Activated gamma-delta T cell treated with anti-CD3 and anti-CD28 coated beads, Interleukin-2, amount 50 U/mL, for 16 hours (primary cell): ENCODE measurements around the gene SYCP3.
A peak's percentile ranks its signal among the peaks of the same experiment; 100 is the strongest.
"Not testable (repeated sequence)": the region's sequence is repeated elsewhere in the genome, so short reads cannot be mapped to it uniquely, and the experiment has no call there.

Experiments used
- DNase-seq: peaks from one replicate; pipeline ENCODE4 v3.0.0-alpha.2; 2020; ENCODE audit warnings: low read depth

SYCP3 gene

DNA sequence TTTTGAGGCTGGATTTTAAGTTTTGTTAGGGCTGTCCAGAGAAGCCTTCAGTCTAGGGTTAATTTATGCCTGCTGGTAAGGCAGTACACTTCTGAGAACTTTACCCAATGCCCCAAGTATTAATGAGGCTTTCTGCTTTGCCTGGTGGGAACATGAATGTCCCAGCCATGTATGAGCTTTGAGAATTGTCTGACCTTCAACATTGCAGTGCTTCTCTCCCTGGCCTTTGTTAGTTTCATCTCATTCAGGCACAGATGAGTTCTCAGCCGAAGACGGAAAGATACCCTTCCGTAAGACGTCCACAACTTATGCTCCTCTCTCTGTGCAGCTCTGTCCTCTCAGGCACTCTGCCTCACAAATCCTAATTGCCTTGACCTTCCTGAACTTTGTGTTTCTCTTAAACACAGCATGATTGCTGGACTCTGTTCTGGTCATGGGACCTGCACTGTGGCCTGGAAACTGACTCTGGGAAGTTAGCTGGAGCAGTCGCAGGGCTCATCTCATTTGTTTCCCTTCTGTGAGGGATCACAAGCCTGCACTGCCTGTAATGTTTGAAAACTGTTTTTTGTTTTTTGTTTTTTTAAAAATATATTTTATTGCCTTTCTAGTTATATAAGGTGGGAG is 26.1 kb downstream of the SYCP3 start:
- DNase-seq, result no peak

DNA sequence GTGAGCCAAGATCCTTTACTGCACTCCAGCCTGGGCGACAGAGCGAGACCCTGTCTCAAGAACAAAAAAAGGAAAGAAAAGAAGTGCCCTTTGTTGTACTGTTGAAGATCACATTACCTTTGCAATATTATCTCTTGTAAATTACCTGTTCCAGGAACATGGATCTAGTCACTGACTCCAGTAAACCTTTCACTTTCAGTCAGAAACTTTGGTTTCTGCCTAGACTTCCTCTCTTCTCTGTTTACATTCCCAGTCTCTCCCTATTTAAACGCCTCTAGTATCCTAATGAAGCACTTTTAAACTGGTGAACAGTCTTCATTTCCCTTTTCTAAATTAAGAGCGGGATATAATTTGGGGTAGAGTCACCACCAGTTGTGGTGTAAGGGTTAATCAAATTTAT is 29.0 kb downstream of the SYCP3 start:
- no peak for DNase-seq

DNA sequence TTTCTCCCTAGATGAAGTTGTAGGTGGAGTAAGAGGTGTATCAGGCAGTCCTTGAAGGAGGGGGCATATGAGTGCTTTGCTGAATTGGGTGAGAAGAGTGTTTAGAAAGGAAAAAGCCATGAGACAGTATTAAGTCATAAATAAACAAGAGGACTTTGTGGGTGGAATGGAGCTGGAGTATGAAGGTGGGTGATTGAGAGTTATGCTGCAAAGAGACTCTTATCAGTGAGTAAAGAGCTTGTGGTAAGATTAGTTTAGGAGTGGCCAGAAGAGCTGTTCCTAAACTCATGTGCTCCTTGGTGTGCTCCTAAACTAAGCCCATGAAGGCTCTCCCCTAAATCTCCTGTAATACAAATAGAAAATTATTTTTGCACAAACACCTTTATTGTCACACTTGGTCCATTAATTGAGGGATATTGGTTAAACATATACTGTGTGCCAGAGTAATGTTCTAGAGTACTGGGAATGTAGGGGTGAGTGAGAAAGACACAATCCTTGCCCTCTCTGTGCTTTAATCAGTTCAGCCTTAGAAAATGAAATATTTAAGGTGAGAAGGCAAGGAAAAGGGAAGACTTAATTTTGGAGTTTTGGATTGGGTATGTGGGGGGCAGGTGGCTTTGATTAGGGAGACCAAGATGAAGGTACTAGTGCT is 32.0 kb downstream of the SYCP3 start:
- DNase-seq, result no peak

DNA sequence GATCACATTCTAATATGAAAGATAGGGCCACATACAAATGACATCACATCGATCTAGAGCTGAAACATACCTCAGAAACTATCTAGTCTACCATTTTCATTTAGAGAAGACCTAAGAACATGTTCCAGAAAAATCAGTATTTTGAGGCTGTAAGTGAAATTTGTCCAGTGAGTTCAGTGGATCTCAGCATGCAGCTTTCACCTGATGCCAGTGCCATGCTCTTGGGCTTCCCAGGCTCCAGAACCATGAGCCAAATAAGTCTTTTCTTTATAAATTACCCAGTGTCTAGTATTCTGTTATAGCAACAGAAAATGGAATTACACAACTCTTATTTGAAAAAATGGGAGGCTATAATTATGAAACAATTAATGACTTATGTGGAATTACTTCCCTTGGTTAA is 32.9 kb downstream of the SYCP3 start:
- no peak for DNase-seq

- DNase-seq, result no peak
These were observed 35.8 kb downstream of the SYCP3 start for GRCh38 chr12:101703487-101703886.

DNA sequence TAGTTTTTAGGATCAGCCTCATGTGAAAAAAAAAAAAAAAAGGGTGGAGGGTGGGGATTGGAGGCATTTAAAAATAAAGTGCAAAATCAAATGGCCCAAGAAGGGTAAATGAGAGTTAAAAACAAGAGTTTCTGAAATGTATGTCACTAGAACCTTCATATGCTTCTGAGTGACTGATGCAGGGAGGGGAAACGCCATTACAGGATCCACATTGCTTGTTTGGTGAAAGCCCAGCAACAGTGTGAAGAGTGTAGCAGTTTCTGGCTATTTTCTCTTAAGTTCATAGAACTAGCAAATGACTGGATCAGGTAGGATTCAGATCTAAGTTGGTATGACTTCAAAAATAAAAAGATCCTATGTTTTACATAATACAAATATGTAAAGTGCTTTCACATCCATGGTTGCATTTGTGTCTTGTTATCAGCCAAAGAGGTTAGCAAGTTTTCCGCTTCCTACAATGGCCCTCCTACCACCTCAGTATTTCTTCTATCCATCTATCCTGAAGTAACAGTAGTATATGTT is 38.9 kb downstream of the SYCP3 start:
- no peak for DNase-seq

GRCh38 chr12:101698800-101699347 is 40.4 kb downstream of the SYCP3 start:
- DNase-seq, result no peak

DNA sequence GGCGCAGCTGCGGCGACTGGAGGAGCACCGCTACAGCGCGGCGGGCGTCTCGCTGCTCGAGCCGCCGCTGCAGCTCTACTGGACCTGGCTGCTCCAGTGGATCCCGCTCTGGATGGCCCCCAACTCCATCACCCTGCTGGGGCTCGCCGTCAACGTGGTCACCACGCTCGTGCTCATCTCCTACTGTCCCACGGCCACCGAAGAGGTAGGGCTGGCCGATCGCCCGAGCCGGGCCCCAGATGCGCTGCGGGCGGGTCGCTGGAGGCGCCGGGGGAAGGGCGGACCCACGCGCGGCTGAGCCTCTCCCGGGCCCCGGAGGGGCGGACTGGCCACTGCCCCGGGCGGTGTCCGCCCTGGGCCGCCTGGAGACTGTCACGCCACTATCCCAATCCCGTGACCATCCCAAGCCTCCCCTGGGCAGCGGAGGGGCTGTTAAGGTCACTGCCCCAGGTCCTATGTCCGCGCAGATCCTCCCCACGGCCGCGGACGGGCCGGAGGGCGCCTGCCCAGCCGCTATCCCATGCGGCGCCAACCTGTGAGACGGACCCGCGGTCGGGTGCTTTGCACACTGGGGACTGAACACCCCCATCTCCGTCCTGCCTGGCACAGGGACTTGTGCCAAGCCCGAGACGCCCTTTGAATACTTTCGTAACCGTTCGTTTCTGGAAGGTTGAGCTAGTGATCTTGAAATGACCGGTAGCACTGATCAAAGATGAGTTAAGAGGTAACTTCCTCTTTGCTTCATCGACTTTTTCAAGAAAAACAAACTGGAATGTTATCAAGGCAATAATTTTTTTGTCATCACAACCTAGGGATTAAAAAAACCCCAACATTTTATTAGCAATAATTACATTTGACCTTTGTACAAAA is 41.1 kb downstream of the SYCP3 start:
- no peak for DNase-seq

DNA sequence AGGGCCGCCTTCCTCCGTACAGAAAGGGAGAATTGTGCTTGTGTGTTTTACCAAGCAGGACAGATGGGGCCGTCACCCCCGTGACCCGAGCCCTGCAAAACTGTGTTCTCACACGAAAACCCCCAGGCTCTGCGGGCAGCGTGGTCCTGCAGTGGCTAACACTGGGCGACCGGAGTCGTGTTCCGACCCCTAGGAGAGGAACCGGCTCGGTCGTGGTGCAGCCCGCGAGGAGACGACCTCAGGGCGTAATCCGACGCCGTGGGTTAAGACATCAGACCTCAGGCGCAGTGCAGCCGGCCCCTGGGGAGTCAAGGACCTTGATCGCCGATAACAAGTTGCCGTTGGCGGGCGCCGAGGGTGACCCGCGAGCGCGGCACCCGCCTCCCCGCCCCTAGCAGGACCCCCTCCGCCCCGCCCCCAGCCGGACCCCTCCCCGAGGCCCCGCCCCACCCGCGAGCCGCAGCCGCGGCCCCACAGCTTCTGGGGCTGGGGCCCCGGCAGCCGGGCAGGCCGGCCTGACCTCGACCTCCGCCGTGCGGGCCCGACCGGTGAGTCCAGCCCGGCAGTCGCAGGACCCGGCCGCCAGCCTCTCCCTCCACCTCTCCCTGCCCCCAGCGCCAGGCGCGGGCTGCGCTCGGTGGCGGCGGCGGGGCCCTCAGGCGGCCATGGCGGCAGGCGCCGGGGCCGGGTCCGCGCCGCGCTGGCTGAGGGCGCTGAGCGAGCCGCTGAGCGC is 41.9 kb downstream of the SYCP3 start, which contains the start of gene CHPT1:
Gene CHPT1 (plus strand): TSS at position 444 of the 733 bp plus-strand sequence. CDS start 222 bp downstream, at position 666.
- DNase-seq, result peak; percentile 41

DNA sequence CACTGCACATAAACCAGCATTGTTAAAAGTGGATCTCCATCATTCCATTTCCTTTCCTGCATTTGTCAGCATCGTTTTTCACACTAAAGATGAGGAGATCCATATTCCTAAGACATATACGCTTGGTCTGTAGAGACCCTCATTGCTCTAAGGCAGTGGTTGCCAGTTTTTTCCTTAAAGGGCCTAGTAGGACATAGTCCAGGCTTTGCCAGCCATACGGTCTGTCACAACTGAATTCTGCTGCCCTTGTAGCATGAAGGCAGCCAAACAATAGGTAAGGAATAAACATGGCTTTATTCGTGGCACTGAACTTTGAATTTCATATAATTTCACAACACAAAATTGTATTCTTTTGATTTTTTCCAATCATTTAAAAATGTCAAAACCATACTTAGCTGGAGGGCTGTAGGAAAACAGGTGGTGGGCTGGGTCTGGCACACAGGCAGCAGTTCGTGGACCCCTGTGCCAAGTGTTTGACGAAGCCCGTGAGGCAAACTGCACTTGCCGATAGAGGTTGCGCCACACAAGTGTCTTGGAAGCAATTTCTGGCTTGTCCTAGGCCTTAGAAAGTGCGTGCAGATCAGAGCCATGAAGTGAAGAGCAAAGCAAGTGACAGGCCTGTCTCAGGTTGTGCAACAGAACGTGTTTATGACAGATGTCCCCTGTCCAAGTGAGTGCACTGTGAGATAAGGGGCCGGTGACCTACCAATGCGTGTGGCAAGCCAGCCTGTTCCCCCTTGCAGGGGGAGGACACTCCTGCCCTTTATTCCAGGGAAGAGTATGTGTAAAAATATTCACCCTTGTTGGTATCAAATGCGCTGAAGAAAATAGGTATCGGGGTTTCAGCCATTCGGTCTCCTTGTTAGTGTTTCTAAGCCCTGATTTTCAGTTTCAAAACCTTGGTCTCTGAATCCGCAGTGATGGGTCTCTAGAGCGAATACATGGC is 42.7 kb downstream of the SYCP3 start:
- DNase-seq, result no peak

- no peak for DNase-seq
These were observed 43.6 kb downstream of the SYCP3 start for GRCh38 chr12:101695706-101696105.

GRCh38 chr12:101694986-101695385 is 44.3 kb downstream of the SYCP3 start:
- DNase-seq, result no peak

GRCh38 chr12:101694297-101694848 is 44.9 kb downstream of the SYCP3 start:
- no peak for DNase-seq

DNA sequence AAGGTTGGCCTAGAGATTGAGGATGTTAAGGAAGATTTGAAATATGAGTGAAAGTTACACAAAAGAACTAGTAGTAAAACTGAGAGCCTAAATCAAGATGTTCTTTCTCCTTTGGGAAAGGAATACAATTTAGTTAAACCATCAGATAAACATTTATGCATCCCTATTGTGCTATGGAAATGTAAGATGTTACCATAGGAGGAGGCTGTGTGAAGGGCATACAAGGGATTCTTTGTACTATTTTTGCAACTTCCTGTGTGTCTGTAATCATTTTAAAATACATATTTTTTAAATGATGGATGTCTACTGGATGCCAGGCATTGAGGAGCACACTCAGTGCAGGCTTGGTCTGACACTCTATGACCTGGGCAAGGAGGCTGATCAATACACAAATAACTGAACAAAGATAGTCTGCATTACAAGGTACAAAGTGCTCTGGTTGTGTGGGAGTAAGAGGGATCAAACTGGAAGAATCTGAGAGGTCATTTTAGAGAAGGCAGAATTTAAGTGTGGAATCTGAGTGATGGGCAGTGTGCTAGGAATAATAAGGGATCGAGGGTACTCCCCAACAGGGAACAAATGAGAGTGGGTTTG is 47.7 kb downstream of the SYCP3 start:
- DNase-seq, result no peak

DNA sequence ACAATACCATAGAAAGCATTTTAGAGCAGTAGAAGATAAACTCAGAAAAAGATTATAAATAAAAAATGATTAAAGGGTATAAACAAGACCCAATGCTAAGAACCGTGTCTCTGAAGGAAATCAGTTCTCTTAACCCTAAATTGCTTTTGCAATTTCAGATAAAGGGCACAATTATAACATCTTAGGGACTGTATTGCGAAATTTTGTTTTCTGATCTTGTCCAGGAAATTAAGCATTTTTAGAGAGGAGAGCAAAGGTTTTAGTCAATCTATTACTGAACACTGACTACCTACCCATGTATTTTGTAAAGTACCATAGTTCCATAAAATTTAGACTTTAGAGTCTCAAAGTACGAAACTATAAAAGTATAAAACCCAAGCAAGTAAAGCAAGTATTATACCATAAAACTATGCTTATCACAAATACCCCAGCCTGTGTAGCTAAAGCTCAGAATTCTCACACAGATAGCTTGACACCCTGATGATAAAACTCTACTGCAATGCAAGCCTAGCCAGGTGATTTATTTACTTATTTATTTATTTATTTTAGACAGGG is 48.6 kb downstream of the SYCP3 start:
- no peak for DNase-seq

DNA sequence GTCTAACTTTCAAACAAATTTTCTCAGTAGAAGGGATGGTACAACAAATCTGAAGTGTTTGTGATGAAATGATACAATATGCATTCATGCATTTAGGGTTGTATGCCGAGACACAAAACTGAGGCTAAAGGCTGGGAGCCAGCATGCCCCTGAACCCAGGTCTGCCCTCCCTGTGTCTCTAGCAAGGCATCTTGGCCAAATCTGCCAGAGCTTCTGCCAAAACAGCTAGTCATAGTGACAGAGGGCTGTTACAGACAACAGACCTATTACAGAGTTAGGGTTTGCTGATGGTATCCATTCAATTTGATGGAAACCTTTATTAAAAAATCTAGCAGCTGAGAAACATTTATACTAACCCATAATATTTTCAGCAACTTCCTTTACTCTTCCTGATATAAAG is 53.1 kb downstream of the SYCP3 start:
- no peak for DNase-seq

GRCh38 chr12:101685092-101685491 is 54.2 kb downstream of the SYCP3 start:
- DNase-seq, result no peak

DNA sequence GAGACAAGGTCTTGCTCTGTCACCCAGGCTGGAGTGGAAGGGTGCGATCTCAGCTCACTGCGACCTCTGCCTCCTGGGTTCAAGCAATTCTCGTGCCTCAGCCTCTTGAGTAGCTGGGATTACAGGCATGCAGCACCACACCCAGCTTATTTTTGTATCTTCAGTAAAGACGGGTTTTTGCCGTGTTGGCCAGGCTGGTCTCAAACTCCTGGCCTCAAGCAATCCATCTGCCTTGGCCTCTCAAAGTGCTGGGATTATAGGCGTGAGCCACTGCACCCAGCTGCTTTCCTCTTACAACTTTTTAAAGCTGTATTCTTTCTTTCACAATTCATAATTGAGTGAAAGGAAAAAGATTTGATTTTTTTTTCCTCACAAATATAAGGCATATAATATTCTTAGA is 57.6 kb downstream of the SYCP3 start:
- not testable (repeated sequence) for DNase-seq

DNA sequence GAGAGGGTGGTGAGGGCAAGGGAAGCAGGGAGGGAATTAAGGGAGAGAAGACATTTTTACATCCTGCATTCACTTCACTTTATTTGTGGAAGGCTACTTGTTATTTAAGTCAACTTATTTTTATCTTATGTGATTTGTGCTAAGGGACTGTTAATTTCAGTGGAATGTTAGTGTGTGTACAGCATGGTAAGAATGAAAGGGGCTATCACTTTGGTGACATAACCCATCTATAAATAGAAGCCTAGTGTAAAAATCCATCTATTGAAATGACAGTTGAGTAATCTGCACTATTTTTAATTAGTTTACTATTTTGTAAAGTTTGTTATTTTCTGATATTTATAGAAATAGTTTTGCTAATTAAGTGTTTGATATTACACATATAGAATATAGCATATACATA is 58.6 kb downstream of the SYCP3 start:
- no peak for DNase-seq

DNA sequence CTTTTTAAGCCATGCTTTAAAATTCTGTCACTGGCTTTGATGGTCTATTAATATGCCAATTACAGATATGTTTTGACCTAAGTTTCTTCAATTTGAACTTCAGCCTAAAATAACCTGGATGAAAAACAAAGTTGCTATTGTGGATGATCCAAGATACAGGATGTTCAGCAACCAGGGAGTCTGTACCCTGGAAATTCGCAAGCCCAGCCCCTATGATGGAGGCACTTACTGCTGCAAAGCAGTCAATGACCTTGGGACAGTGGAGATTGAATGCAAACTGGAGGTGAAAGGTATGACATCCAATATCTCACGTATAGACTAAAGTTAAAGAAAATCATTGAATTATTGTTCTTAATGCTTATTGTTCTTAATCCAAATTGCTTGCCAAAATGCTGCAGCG is 59.0 kb downstream of the SYCP3 start:
- DNase-seq, result no peak
